Testis (tissue), 3 donors: ENCODE results near the gene ATRNL1. TPM values are rescaled to one million over a fixed set of nuclear protein-coding genes. Genes with fewer than 3 reads are reported as not detected.
"Not testable (repeated sequence)": the region's sequence is repeated elsewhere in the genome, so short reads cannot be mapped to it uniquely, and the experiment has no call there.

ENCODE experiments used
- DNase-seq: peaks from one replicate; pipeline ENCODE4 v3.0.0-alpha.2; 2019
- H3K27ac ChIP-seq, 2 donors: fragments of 200-600 bp; sonication (generic); one replicate each; pipeline ENCODE4 v1.5.1; 2019
- H3K27me3 ChIP-seq: fragments of 200-600 bp; sonication (generic); one replicate; pipeline ENCODE4 v1.5.1; 2019
- H3K36me3 ChIP-seq: fragments of 200-600 bp; sonication (generic); one replicate; pipeline ENCODE4 v1.5.1; 2017; ENCODE audit warnings: low read depth; ENCODE audit errors: missing control alignments
- H3K4me1 ChIP-seq: fragments of 200-600 bp; sonication (generic); one replicate; pipeline ENCODE4 v1.5.1; 2019
- H3K4me3 ChIP-seq, 2 donors: fragments of 200-600 bp; sonication (generic); one replicate each; pipeline ENCODE4 v1.5.1; 2017 to 2019
- H3K9me3 ChIP-seq: fragments of 200-600 bp; sonication (generic); one replicate; pipeline ENCODE4 v1.5.1; 2017
- CTCF ChIP-seq, 3 experiments: fragments of 450-650 bp in 2 of 3; fragments of 200-600 bp in 1 of 3; sonication (generic) in 1 of 3; IDR thresholded peaks; one replicate each; pipeline ENCODE4 v1.5.1; 2016 to 2019; ENCODE audit warnings: antibody characterized with exemption in 3 of 3, mild to moderate bottlenecking in 2 of 3, moderate library complexity in 1 of 3
- POLR2A ChIP-seq: fragments of 450-650 bp; IDR thresholded peaks from one replicate; pipeline ENCODE4 v1.6.1; 2017; ENCODE audit warnings: antibody characterized with exemption, mild to moderate bottlenecking, moderate library complexity
- WGBS, 2 donors: methylation state at CpG; one replicate each; pipeline ENCODE4 v1.1.5; 2018; 5-methylcytosine and 5-hydroxymethylcytosine counted together
- intact Hi-C: fragments of 100-400 bp; cut with DNase I; formaldehyde crosslinking; loops from one replicate; pipeline ENCODE4 v1.15.1; 2023; ENCODE audit warnings: low total_unique reads
- polyA plus RNA-seq: library from polyadenylated mRNA; stranded (reverse); fragments of 350-450 nt; fragmentation: Illumina TruSeq; extraction: RNeasy Lipid Tissue Mini Kit (QIAGEN cat#74804); gene quantifications from one replicate; pipeline ENCODE4 v1.2.3, GENCODE V29; 2014; ENCODE audit warnings: low read depth, low replicate concordance; ENCODE audit not compliant: insufficient read depth
- total RNA-seq, 2 donors: library from RNA; depleted of rRNA; stranded (reverse); fragments of >200 nt; gene quantifications; one replicate each; pipeline ENCODE4 v1.2.3, GENCODE V29; 2016

Gene ATRNL1
- total and polyA plus RNA-seq, 3 donors from 2014 or later, result 32.4 to 61.3 (median 45.7) TPM

DNA sequence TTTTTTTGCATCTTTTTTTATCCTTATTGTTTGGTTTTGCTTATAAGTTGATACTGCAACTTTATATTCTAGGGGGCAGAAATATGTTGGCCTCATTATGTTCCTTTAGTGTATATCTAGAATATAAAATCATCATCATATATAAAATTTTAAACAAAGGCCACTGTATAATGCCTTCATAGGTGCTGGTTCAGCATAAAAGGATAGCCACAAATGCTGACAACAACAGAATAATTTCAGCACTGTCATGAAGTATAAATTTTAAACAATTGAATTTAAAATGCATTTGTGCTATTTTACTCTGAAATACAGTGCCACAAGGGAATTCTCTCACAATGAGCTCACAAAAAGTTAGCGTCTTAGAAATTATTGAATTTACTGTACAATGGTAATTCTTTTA lies 285.9 kb downstream of the ATRNL1 start:
- no peaks in the 10 kb centered on the region for H3K27me3 ChIP-seq
- TF ChIP-seq CTCF (IDR thresholded peaks at IDR 0.05), result no peak
- TF ChIP-seq POLR2A, result no peak
- H3K9me3 ChIP-seq, result no peaks in the 10 kb centered on the region
- 76 to 88% methylated on average over 1 of the region's 1 CpG for WGBS, 2 donors
- intact Hi-C loops, result no loop called here
- no peak for DNase-seq
- H3K27ac ChIP-seq, result no peak overlapping the region
- no peaks in the 10 kb centered on the region for H3K36me3 ChIP-seq
- no peak overlapping the region for H3K4me3 ChIP-seq
- H3K4me1 ChIP-seq, result no peaks in the 10 kb centered on the region

- intact Hi-C loops, result no loop called here
- Histone ChIP-seq H3K4me1 (no peaks in the 10 kb centered on the region), H3K36me3 (no peaks in the 10 kb centered on the region), H3K27me3 (no peaks in the 10 kb centered on the region), H3K4me3 (no peak overlapping the region), H3K27ac (no peak overlapping the region), H3K9me3 (no peaks in the 10 kb centered on the region)
- DNase-seq, result no peak
- TF ChIP-seq POLR2A, result no peak
- no peak for TF ChIP-seq CTCF (IDR thresholded peaks at IDR 0.05)
- WGBS, 2 donors, result 73 to 83% methylated on average over 1 of the region's 1 CpG
Measured at GRCh38 chr10:115384665-115385064, 291.5 kb downstream of the ATRNL1 start.

DNA sequence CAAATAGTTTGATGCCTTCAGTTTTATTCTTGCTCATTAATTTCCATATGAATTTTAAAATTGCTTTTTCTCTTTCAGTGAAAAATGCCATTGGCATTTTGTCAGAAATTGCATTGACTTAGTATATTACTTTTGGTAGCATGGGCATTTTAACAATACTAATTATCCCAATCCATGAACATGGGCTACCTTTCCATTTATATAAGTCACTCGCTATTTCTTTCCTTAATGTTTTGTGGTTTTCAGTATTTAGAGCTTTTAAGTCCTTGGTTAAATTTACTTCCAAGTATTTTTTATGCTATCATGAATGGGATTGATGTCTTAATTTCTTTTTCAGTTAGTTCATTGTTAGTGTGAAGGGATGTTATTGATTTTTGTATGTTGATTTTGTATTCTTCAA lies 297.4 kb downstream of the ATRNL1 start:
- H3K27ac ChIP-seq, result no peak overlapping the region
- no peaks in the 10 kb centered on the region for H3K36me3 ChIP-seq
- no peaks in the 10 kb centered on the region for H3K4me1 ChIP-seq
- WGBS, 2 donors, result 83 to 91% methylated on average over 1 of the region's 1 CpG
- no peak for DNase-seq
- TF ChIP-seq CTCF (IDR thresholded peaks at IDR 0.05), result no peak
- TF ChIP-seq POLR2A, result no peak
- intact Hi-C loops, result no loop called here
- H3K4me3 ChIP-seq, result no peak overlapping the region
- H3K9me3 ChIP-seq, result no peaks in the 10 kb centered on the region
- no peaks in the 10 kb centered on the region for H3K27me3 ChIP-seq

GRCh38 chr10:115398026-115398425 lies 304.9 kb downstream of the ATRNL1 start:
- TF ChIP-seq POLR2A (no peak), CTCF (IDR thresholded peaks at IDR 0.05) (no peak)
- Histone ChIP-seq H3K36me3 (no peaks in the 10 kb centered on the region), H3K4me3 (no peak overlapping the region), H3K4me1 (no peaks in the 10 kb centered on the region), H3K9me3 (no peaks in the 10 kb centered on the region), H3K27me3 (no peaks in the 10 kb centered on the region), H3K27ac (no peak overlapping the region)
- no peak for DNase-seq
- 92 to 96% methylated on average over 2 of the region's 2 CpGs for WGBS, 2 donors
- intact Hi-C loops, result no loop called here

DNA sequence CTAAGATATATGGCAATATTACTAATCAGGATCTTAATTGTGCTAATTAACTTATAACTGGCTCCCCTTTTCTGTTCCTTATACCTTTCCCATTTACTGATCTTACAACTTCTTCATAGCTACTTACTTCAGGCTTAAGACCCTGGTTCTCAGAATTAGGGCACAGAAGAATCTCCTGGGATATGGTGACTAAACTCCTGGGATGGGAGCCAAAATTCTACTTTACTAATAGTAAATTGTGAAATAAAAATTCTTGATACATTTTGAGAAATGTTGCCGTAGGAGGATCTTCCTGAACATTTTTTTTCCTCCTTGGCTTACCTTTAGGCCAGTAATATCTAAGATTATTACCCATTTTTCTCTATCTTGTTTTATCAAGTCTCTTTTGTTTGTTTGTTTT lies 309.5 kb downstream of the ATRNL1 start:
- intact Hi-C loops, result no loop called here
- H3K4me1 ChIP-seq, result no peaks in the 10 kb centered on the region
- no peak overlapping the region for H3K4me3 ChIP-seq
- no peaks in the 10 kb centered on the region for H3K36me3 ChIP-seq
- 20 to 52% methylated on average over 1 of the region's 1 CpG for WGBS, 2 donors
- no peak overlapping the region for H3K27ac ChIP-seq
- no peaks in the 10 kb centered on the region for H3K9me3 ChIP-seq
- TF ChIP-seq CTCF (IDR thresholded peaks at IDR 0.05) (no peak), POLR2A (no peak)
- no peak for DNase-seq
- H3K27me3 ChIP-seq, result no peaks in the 10 kb centered on the region

DNA sequence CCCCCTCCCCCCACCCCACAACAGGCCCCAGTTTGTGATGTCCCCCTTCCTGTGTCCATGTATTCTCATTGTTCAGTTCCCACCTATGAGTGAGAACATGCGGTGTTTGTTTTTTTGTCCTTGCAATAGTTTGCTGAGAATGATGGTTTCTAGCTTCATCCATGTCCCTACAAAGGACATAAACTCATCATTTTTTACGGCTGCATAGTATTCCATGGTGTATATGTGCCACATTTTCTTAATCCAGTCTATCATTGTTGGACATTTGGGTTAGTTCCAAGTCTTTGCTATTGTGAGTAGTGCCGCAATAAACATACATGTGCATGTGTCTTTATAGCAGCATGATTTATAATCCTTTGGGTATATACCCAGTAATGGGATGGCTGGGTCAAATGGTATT lies 312.7 kb downstream of the ATRNL1 start:
- H3K9me3 ChIP-seq, H3K27me3 ChIP-seq, H3K27ac ChIP-seq, DNase-seq, H3K4me1 ChIP-seq, H3K36me3 ChIP-seq, intact Hi-C loops, H3K4me3 ChIP-seq: not testable (repeated sequence)
- 93 to 100% methylated on average over 2 to 3 of the region's 3 CpGs for WGBS, 2 donors
